HepG2 (cell line): ENCODE results near the gene SRC. TPM values are rescaled to one million over a fixed set of nuclear protein-coding genes. Genes with fewer than 3 reads are reported as not detected.

Source experiments
- CCDC6 ChIP-seq: sonication (generic); formaldehyde crosslinking; IDR thresholded peaks from 2 replicates; pipeline ENCODE4 v1.8.1; 2022; ENCODE audit warnings: mild to moderate bottlenecking, missing genetic modification reagents, moderate library complexity
- CENPT ChIP-seq: sonication (generic); formaldehyde crosslinking; IDR thresholded peaks from 2 replicates; pipeline ENCODE4 v1.8.0; 2022; ENCODE audit warnings: low read depth, mild to moderate bottlenecking, moderate library complexity, missing genetic modification reagents
- TBX3 ChIP-seq: fragments of 450-650 bp; IDR thresholded peaks from 2 replicates; pipeline ENCODE4 v1.6.1; 2017; ENCODE audit warnings: antibody characterized with exemption, mild to moderate bottlenecking, inconsistent platforms, borderline replicate concordance
- ZFP36L1 ChIP-seq: sonication (generic); formaldehyde crosslinking; IDR thresholded peaks from 2 replicates; pipeline ENCODE4 v1.8.0; 2022; ENCODE audit warnings: mild to moderate bottlenecking, missing genetic modification reagents, moderate library complexity
- ZNF225 ChIP-seq: sonication (generic); formaldehyde crosslinking; IDR thresholded peaks from 2 replicates; pipeline ENCODE4 v1.4.0; 2020; ENCODE audit warnings: mild to moderate bottlenecking, missing genetic modification reagents
- polyA plus RNA-seq, 8 experiments: library from polyadenylated mRNA; depleted of rRNA in 3 of 8; stranded (reverse) in 7 of 8; unstranded in 1 of 8; fragments of >200 nt; fragmentation: Illumina TruSeq in 4 of 8; extraction: Trizol in 4 of 8; gene quantifications; 2 replicates each; pipeline versions ENCODE4 v1.2.1 to v1.2.3, GENCODE V29; 2011 to 2016; ENCODE audit warnings: low read depth in 4 of 8, missing spikeins in 1 of 8, mixed read lengths in 1 of 8; ENCODE audit not compliant: insufficient read depth in 1 of 8
- total RNA-seq, 5 experiments: library from RNA; depleted of rRNA; stranded (reverse); fragments of >200 nt; fragmentation: Illumina TruSeq; extraction: Trizol; gene quantifications; 2 replicates each; pipeline ENCODE4 v1.2.3, GENCODE V29; 2016; ENCODE audit warnings: low read depth in 1 of 5
- TF ChIP-seq, protein P1 (sequence below): sonication (generic); formaldehyde crosslinking; IDR thresholded peaks from 2 replicates; pipeline ENCODE4 v1.4.0; 2020; ENCODE audit warnings: missing genetic modification reagents
- TF ChIP-seq, protein P2 (sequence below): IDR thresholded peaks from 2 replicates; pipeline ENCODE4 v1.6.1; 2016; ENCODE audit warnings: low read depth
- TF ChIP-seq, protein P3 (sequence below): sonication (generic); formaldehyde crosslinking; IDR thresholded peaks from 2 replicates; pipeline ENCODE4 v1.8.0; 2023; ENCODE audit warnings: mild to moderate bottlenecking, missing genetic modification reagents
- TF ChIP-seq, protein P4 (sequence below): sonication (generic); formaldehyde crosslinking; IDR thresholded peaks from 2 replicates; pipeline ENCODE4 v1.5.0; 2020; ENCODE audit warnings: missing genetic modification reagents
- TF ChIP-seq, protein P5 (sequence below): sonication (generic); formaldehyde crosslinking; IDR thresholded peaks from 2 replicates; pipeline ENCODE4 v1.8.1; 2023; ENCODE audit warnings: mild to moderate bottlenecking, missing genetic modification reagents
- TF ChIP-seq, protein P6 (sequence below): sonication (generic); formaldehyde crosslinking; IDR thresholded peaks from one replicate; pipeline ENCODE4 v1.5.1; 2020; ENCODE audit warnings: mild to moderate bottlenecking, missing genetic modification reagents; ENCODE audit errors: not compliant biosample characterization
- TF ChIP-seq, protein P7 (sequence below): IDR thresholded peaks from 2 replicates; pipeline ENCODE4 v1.6.1; 2016; ENCODE audit warnings: control low read depth

The SRC gene
- total and polyA plus RNA-seq, 2 of the 13 experiments (the other 11 are each of a cell fraction or from before 2014, with no cell fraction given), result 54.7 to 192 TPM

DNA sequence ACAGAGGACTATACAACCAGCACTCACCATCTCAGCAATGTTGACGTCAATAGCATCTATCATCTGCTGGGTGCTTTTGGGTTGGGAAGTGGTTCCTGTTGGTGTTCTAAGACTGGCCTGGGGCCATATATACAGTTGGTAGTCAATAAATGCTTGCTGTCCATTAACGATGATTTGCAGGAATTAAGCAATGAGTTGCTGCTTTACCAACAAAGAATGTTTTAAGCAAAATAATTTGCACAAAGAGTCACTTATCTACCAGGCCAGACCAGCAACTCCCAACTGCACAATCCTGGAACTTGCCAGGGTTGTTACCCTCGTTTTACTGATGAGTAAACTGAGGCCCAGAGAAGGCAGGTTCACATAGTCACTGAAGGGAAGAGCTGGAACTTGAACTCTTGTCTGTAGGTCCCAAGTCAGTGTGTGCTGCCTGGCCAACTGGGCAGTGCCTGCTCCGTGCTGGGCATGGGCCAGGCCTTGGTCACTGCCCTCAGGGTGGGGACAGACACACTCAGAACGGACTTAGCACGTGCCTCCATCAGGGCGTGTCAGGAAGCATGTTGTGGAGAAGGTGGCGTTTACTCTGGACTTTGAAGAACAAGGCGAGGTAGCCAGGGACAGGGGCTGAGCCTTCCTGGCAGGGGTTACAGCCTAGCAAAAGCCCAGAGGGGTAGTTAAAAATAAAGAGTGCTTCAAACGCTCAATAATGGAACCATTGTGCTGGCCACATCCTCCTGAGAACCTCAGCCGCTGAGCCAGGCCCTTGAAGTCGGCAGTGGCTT is 2.5 kb upstream of the SRC start (continued):
- TF ChIP-seq, protein P1, sequence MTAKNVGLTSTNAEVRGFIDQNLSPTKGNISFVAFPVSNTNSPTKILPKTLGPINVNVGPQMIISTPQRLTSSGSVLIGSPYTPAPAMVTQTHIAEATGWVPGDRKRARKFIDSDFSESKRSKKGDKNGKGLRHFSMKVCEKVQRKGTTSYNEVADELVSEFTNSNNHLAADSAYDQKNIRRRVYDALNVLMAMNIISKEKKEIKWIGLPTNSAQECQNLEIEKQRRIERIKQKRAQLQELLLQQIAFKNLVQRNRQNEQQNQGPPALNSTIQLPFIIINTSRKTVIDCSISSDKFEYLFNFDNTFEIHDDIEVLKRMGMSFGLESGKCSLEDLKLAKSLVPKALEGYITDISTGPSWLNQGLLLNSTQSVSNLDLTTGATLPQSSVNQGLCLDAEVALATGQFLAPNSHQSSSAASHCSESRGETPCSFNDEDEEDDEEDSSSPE (CRISPR knock-in tag), result no peak
- TF ChIP-seq CENPT (CRISPR knock-in tag) (peak; percentile 50; the same call in 1 of the 2 replicates), TBX3 (no peak), CCDC6 (CRISPR knock-in tag) (no peak), ZNF225 (CRISPR knock-in tag) (peak; percentile 95), ZFP36L1 (no peak; the same call in 1 of the 2 replicates)
- TF ChIP-seq, protein P2, sequence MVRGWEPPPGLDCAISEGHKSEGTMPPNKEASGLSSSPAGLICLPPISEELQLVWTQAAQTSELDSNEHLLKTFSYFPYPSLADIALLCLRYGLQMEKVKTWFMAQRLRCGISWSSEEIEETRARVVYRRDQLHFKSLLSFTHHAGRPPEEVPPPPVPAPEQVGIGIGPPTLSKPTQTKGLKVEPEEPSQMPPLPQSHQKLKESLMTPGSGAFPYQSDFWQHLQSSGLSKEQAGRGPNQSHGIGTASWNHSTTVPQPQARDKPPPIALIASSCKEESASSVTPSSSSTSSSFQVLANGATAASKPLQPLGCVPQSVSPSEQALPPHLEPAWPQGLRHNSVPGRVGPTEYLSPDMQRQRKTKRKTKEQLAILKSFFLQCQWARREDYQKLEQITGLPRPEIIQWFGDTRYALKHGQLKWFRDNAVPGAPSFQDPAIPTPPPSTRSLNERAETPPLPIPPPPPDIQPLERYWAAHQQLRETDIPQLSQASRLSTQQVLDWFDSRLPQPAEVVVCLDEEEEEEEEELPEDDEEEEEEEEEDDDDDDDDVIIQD (CRISPR knock-in tag), result 0 out of 2 replicates have a peak, but pooled peaks have one; percentile 28
- TF ChIP-seq, protein P3, sequence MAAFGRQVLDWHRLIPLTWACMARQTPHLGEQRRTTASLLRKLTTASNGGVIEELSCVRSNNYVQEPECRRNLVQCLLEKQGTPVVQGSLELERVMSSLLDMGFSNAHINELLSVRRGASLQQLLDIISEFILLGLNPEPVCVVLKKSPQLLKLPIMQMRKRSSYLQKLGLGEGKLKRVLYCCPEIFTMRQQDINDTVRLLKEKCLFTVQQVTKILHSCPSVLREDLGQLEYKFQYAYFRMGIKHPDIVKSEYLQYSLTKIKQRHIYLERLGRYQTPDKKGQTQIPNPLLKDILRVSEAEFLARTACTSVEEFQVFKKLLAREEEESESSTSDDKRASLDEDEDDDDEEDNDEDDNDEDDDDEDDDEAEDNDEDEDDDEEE (CRISPR knock-in tag), result peak; percentile 85
- TF ChIP-seq, protein P4, sequence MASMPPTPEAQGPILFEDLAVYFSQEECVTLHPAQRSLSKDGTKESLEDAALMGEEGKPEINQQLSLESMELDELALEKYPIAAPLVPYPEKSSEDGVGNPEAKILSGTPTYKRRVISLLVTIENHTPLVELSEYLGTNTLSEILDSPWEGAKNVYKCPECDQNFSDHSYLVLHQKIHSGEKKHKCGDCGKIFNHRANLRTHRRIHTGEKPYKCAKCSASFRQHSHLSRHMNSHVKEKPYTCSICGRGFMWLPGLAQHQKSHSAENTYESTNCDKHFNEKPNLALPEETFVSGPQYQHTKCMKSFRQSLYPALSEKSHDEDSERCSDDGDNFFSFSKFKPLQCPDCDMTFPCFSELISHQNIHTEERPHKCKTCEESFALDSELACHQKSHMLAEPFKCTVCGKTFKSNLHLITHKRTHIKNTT (CRISPR knock-in tag), result no peak
- TF ChIP-seq, protein P5, sequence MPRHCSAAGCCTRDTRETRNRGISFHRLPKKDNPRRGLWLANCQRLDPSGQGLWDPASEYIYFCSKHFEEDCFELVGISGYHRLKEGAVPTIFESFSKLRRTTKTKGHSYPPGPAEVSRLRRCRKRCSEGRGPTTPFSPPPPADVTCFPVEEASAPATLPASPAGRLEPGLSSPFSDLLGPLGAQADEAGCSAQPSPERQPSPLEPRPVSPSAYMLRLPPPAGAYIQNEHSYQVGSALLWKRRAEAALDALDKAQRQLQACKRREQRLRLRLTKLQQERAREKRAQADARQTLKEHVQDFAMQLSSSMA (CRISPR knock-in tag), result no peak
- TF ChIP-seq, protein P6, sequence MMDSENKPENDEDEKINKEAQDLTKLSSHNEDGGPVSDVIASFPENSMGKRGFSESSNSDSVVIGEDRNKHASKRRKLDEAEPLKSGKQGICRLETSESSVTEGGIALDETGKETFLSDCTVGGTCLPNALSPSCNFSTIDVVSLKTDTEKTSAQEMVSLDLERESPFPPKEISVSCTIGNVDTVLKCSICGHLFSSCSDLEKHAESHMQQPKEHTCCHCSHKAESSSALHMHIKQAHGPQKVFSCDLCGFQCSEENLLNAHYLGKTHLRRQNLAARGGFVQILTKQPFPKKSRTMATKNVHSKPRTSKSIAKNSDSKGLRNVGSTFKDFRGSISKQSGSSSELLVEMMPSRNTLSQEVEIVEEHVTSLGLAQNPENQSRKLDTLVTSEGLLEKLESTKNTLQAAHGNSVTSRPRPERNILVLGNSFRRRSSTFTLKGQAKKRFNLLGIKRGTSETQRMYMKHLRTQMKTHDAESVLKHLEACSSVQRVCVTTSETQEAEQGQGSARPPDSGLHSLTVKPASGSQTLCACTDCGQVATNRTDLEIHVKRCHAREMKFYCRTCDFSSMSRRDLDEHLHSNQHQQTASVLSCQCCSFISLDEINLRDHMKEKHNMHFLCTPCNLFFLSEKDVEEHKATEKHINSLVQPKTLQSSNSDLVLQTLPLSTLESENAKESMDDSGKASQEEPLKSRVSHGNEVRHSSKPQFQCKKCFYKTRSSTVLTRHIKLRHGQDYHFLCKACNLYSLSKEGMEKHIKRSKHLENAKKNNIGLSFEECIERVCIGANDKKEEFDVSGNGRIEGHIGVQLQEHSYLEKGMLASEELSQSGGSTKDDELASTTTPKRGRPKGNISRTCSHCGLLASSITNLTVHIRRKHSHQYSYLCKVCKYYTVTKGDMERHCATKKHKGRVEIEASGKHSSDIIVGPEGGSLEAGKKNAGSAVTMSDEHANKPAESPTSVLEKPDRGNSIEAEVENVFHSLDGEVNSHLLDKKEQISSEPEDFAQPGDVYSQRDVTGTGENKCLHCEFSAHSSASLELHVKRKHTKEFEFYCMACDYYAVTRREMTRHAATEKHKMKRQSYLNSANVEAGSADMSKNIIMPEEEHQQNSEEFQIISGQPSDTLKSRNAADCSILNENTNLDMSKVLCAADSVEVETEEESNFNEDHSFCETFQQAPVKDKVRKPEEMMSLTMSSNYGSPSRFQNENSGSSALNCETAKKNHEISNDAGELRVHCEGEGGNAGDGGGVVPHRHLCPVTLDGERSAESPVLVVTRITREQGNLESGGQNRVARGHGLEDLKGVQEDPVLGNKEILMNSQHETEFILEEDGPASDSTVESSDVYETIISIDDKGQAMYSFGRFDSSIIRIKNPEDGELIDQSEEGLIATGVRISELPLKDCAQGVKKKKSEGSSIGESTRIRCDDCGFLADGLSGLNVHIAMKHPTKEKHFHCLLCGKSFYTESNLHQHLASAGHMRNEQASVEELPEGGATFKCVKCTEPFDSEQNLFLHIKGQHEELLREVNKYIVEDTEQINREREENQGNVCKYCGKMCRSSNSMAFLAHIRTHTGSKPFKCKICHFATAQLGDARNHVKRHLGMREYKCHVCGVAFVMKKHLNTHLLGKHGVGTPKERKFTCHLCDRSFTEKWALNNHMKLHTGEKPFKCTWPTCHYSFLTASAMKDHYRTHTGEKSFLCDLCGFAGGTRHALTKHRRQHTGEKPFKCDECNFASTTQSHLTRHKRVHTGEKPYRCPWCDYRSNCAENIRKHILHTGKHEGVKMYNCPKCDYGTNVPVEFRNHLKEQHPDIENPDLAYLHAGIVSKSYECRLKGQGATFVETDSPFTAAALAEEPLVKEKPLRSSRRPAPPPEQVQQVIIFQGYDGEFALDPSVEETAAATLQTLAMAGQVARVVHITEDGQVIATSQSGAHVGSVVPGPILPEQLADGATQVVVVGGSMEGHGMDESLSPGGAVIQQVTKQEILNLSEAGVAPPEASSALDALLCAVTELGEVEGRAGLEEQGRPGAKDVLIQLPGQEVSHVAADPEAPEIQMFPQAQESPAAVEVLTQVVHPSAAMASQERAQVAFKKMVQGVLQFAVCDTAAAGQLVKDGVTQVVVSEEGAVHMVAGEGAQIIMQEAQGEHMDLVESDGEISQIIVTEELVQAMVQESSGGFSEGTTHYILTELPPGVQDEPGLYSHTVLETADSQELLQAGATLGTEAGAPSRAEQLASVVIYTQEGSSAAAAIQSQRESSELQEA (CRISPR knock-in tag), result no peak
- TF ChIP-seq, protein P7, sequence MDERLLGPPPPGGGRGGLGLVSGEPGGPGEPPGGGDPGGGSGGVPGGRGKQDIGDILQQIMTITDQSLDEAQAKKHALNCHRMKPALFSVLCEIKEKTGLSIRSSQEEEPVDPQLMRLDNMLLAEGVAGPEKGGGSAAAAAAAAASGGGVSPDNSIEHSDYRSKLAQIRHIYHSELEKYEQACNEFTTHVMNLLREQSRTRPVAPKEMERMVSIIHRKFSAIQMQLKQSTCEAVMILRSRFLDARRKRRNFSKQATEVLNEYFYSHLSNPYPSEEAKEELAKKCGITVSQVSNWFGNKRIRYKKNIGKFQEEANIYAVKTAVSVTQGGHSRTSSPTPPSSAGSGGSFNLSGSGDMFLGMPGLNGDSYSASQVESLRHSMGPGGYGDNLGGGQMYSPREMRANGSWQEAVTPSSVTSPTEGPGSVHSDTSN, result no peak
